ENCODE results near the gene MED25. TPM values are rescaled to one million over a fixed set of nuclear protein-coding genes. Genes with fewer than 3 reads are reported as not detected.
A peak's percentile ranks its signal among the peaks of the same experiment; 100 is the strongest.

Gene MED25
- total RNA-seq, 1 experiment from 2014 or later = 99.6 TPM

DNA sequence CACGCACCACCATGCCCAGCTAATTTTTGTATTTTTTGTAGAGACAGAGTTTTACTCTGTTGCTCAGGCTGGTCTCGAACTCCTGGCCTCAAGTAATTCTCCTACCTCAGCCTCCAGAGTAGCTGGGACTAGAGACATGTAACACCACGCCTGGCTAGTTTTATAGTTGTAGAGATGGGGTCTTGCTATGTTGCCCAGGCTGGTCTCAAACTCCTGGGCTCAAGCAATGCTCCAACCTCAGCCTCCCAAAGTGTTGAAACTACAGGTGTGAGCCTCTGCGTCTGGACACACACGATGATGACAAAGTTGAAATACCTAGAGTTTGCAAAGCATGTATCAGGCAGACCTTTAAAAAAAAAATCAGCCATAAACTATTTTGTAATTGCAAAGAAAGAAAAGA is 28.3 kb downstream of the MED25 start:
- H4K20me1 ChIP-seq (ENCODE audit: insufficient read depth) = 0 out of 2 replicates have a peak, but pooled peaks cover 3% of the 10 kb centered on the region
- peaks cover 51% of the 10 kb centered on the region; the same call in 1 of the 2 replicates for H3F3A ChIP-seq (ENCODE audit: insufficient read depth, low read depth)
- no peak for DNase-seq
- BruUV-seq (replicated peaks) = no TSS peak
- H3K27ac ChIP-seq = no peak overlapping the region
- H3K9me3 ChIP-seq (ENCODE audit: insufficient read depth, low read depth) = no peaks in the 10 kb centered on the region
- H3K36me3 ChIP-seq (ENCODE audit: low read depth) = no peaks in the 10 kb centered on the region
- no peak overlapping the region for H3K4me3 ChIP-seq
- ChIA-PET CTCF (no interaction called here), POLR2A (ENCODE audit: unreplicated experiment) (no interaction called here)
- H3K79me2 ChIP-seq (ENCODE audit: low read depth) = peaks cover 16% of the 10 kb centered on the region; the same call in 1 of the 2 replicates
- intact Hi-C loops (cut with micrococcal nuclease; ENCODE audit: unreplicated experiment) = no loop called here
- H2AFZ ChIP-seq = no peak overlapping the region
- H3K4me2 ChIP-seq = no peak overlapping the region
- H3K4me1 ChIP-seq (replicated peaks; ENCODE audit: insufficient read depth) = peaks cover 23% of the 10 kb centered on the region
- no peak for TF ChIP-seq EZH2 (IDR thresholded peaks at IDR 0.05; ENCODE audit: low read depth)
- TF ChIP-seq, protein P1, sequence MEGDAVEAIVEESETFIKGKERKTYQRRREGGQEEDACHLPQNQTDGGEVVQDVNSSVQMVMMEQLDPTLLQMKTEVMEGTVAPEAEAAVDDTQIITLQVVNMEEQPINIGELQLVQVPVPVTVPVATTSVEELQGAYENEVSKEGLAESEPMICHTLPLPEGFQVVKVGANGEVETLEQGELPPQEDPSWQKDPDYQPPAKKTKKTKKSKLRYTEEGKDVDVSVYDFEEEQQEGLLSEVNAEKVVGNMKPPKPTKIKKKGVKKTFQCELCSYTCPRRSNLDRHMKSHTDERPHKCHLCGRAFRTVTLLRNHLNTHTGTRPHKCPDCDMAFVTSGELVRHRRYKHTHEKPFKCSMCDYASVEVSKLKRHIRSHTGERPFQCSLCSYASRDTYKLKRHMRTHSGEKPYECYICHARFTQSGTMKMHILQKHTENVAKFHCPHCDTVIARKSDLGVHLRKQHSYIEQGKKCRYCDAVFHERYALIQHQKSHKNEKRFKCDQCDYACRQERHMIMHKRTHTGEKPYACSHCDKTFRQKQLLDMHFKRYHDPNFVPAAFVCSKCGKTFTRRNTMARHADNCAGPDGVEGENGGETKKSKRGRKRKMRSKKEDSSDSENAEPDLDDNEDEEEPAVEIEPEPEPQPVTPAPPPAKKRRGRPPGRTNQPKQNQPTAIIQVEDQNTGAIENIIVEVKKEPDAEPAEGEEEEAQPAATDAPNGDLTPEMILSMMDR (conservative IDR thresholded peaks at IDR 0.05) = no peak
- H3K9me2 ChIP-seq (ENCODE audit: insufficient read depth) = no peaks in the 10 kb centered on the region
- no peaks in the 10 kb centered on the region for H3K27me3 ChIP-seq (ENCODE audit: insufficient read depth, low read depth)

DNA sequence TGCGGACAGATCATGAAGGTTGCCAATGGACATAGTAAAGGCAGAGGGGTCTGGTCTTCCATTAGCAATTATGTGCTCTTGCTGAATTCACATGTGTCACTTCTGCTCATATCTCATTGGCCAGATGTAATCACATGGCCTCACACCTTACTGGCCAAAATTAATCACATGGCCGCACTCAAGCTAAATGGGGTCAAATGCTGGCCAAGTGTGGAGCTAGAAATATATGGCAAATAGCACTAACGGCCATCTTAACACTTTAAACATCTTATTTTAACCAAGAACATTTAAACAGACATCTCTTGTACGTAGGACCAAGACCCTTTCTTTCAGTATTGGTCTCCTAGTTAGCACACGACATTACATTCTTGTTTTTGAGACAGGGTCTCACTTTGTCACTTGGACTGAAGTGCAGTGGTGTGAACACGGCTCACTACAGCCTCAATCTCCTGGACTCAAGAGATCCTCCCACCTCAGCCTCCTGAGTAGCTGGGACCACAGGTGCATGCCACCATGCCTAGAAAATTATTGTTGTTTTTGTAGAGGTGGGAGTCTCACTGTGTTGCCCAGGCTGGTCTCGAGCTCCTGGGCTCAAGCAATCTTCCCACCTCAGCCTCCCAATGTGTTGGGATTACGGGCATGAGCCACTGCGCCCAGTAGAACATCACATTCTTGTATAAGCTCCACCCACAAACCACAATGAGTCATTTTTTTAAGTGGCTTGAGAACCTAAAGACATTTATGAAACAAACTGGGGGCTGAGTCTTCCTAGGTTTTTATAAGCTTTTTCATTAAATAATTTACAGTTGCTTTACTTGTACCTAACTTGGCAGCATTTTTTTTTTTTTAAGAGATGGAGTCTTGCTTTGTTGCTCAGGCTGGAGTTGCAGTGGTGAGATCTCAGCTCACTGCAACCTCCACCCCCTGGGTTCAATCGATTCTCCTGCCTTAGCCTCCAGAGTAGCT is 29.9 kb downstream of the MED25 start:
- intact Hi-C loops (cut with micrococcal nuclease; ENCODE audit: unreplicated experiment) = loop anchor here (1.0 kb wide), 1 partner anchor 171 kb away; the partner anchor contains the start of gene PRMT1
- peaks cover 34% of the 10 kb centered on the region for H3K4me1 ChIP-seq (replicated peaks; ENCODE audit: insufficient read depth)
- BruUV-seq (replicated peaks) = no TSS peak
- H3K9me2 ChIP-seq (ENCODE audit: insufficient read depth) = no peaks in the 10 kb centered on the region
- H3K36me3 ChIP-seq (ENCODE audit: low read depth) = no peaks in the 10 kb centered on the region
- H3F3A ChIP-seq (ENCODE audit: insufficient read depth, low read depth) = peaks cover 51% of the 10 kb centered on the region; the same call in 1 of the 2 replicates
- POLR2A ChIA-PET (ENCODE audit: unreplicated experiment) = interaction anchor here (0.5 to 1.1 kb wide), 6 partner anchors 18 to 734 kb away, joined by 3 to 16 read pairs (median 4); partner anchors contain the start of genes AP2A1 and LIN7B
- TF ChIP-seq, protein P1 (conservative IDR thresholded peaks at IDR 0.05) = no peak
- TF ChIP-seq EZH2 (IDR thresholded peaks at IDR 0.05; ENCODE audit: low read depth) = no peak
- no peaks in the 10 kb centered on the region for H3K9me3 ChIP-seq (ENCODE audit: insufficient read depth, low read depth)
- DNase-seq = peak in 1 of 2 experiments; percentile 80
- no peak overlapping the region; the same call in 1 of the 2 replicates for H3K4me3 ChIP-seq
- no peak overlapping the region for H2AFZ ChIP-seq
- H3K27me3 ChIP-seq (ENCODE audit: insufficient read depth, low read depth) = no peaks in the 10 kb centered on the region
- peaks cover 30% of the 10 kb centered on the region for H3K79me2 ChIP-seq (ENCODE audit: low read depth)
- peak overlapping the region; percentile 35 for H3K4me2 ChIP-seq
- CTCF ChIA-PET = interaction anchor here (0.6 kb wide), 1 partner anchor 774 kb away, joined by 4 read pairs; no protein-coding TSS in a partner anchor
- peaks cover 13% of the 10 kb centered on the region for H4K20me1 ChIP-seq (ENCODE audit: insufficient read depth)
- H3K27ac ChIP-seq = peak overlapping the region; percentile 43

DNA sequence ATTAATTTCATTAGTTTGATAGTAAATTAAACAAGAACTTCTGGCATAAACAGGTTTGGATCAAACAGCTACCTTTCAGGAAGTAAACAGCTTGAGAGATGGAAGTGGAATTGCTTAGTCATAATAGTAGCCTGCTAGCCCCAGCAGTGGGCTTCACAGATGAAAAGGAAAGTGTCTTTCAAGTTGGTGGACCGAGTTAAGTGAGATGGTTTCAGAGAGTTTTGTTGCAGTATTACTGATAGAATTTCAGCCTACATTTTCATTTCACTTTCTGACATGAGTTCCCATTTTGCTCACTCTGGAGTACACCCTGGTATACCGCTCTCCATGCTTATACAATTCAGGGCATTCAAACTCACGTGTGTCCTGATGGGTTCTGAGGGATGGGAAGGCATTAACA is 30.8 kb downstream of the MED25 start:
- peaks cover 57% of the 10 kb centered on the region; the same call in 1 of the 2 replicates for H3F3A ChIP-seq (ENCODE audit: insufficient read depth, low read depth)
- peaks cover 39% of the 10 kb centered on the region for H3K79me2 ChIP-seq (ENCODE audit: low read depth)
- TF ChIP-seq, protein P1 (conservative IDR thresholded peaks at IDR 0.05) = no peak
- no peak for TF ChIP-seq EZH2 (IDR thresholded peaks at IDR 0.05; ENCODE audit: low read depth)
- H2AFZ ChIP-seq = no peak overlapping the region
- H3K9me3 ChIP-seq (ENCODE audit: insufficient read depth, low read depth) = no peaks in the 10 kb centered on the region
- H3K4me3 ChIP-seq = no peak overlapping the region; the same call in 1 of the 2 replicates
- no peaks in the 10 kb centered on the region for H3K36me3 ChIP-seq (ENCODE audit: low read depth)
- H3K27ac ChIP-seq = peak overlapping the region; percentile 43
- no TSS peak for BruUV-seq (replicated peaks)
- ChIA-PET CTCF (no interaction called here), POLR2A (ENCODE audit: unreplicated experiment) (interaction anchor here (0.5 to 1.1 kb wide), 3 partner anchors 17 to 368 kb away, joined by 3 to 7 read pairs (median 3); no protein-coding TSS in a partner anchor)
- H3K4me2 ChIP-seq = peak overlapping the region; percentile 35
- H4K20me1 ChIP-seq (ENCODE audit: insufficient read depth) = peaks cover 22% of the 10 kb centered on the region
- no peaks in the 10 kb centered on the region for H3K9me2 ChIP-seq (ENCODE audit: insufficient read depth)
- intact Hi-C loops (cut with micrococcal nuclease; ENCODE audit: unreplicated experiment) = loop anchor here (1.0 kb wide), 1 partner anchor 172 kb away; the partner anchor contains the start of gene PRMT1
- no peaks in the 10 kb centered on the region for H3K27me3 ChIP-seq (ENCODE audit: insufficient read depth, low read depth)
- H3K4me1 ChIP-seq (replicated peaks; ENCODE audit: insufficient read depth) = peaks cover 37% of the 10 kb centered on the region
- DNase-seq = no peak
